ENCODE measurements around the gene CDON. TPM values are rescaled to one million over a fixed set of nuclear protein-coding genes. Genes with fewer than 3 reads are reported as not detected.

Gene CDON
- total and polyA plus RNA-seq, 2 donors (not counting 3 experiments of a cell fraction or from before 2014, with no cell fraction given) = 1.6 to 3.8 TPM

DNA sequence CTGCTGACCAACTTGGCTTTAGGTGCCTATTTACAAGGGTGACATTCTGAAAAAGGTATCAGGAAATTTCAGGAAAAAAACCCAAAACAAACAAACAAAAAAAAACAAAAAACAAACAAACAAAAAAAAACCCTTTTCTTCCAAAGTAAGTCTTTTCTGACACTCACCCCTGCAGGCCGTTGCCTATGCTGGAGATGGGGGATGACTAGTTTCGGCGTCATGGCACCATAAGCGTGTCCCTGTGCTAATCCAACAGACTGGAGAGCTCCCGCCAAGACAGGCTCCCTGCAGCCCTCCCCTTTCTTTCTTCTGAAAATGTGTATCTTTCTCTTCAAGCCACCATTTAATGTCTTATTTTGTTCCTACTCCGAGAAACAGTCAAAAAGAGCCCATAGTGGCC lies 103.2 kb downstream of the CDON start:
- H3K79me2 ChIP-seq (ENCODE audit: control insufficient read depth, insufficient read depth, low read length) = no peaks in the 10 kb centered on the region
- no peak overlapping the region for H2AFZ ChIP-seq (ENCODE audit: low read depth, low read length)
- no peak overlapping the region for H3K9ac ChIP-seq (replicated peaks; ENCODE audit: extremely low read depth, insufficient read depth, low read length)
- H3K4me2 ChIP-seq (ENCODE audit: insufficient read depth, low read length) = no peak overlapping the region
- no peaks in the 10 kb centered on the region for H4K20me1 ChIP-seq (replicated peaks; ENCODE audit: control insufficient read depth, extremely low read depth, insufficient read depth, low read length)
- H3K4me3 ChIP-seq (replicated peaks in 1 of 3; ENCODE audit: insufficient read depth in 1 of 3, low read depth in 1 of 3, low read length in 3 of 3) = no peak overlapping the region
- dilution Hi-C loops (cut with MboI; ENCODE audit: extremely low pct_ligation_motif_present, low sequenced_read_pairs) (no loop called here), intact Hi-C loops (cut with micrococcal nuclease) (no loop called here)
- no peak overlapping the region for H3K27ac ChIP-seq (ENCODE audit: insufficient read depth, low read depth, low read length)
- H3K9me3 ChIP-seq (replicated peaks; ENCODE audit: control insufficient read depth, insufficient read depth, low read length) = no peaks in the 10 kb centered on the region
- no peaks in the 10 kb centered on the region for H3K36me3 ChIP-seq (ENCODE audit: control insufficient read depth in 2 of 2, extremely low read depth in 1 of 2, insufficient read depth in 2 of 2, low read length in 2 of 2)
- BruUV-seq (replicated peaks) = no TSS peak
- CTCF ChIA-PET = interaction anchor here (1.2 kb wide), 1 partner anchor 17 kb away, joined by 5 read pairs; no protein-coding TSS in a partner anchor
- FAIRE-seq (no peak), DNase-seq (ENCODE audit: low read depth, low spot score) (no peak)
- POLR2A ChIA-PET = no interaction called here
- no peaks in the 10 kb centered on the region for H3K9me1 ChIP-seq (replicated peaks; ENCODE audit: control insufficient read depth, extremely low read depth, insufficient read depth, low read length)
- no peaks in the 10 kb centered on the region for H3K4me1 ChIP-seq (ENCODE audit: control insufficient read depth, extremely low read depth, insufficient read depth, low read length)
- TF ChIP-seq GATA2 (IDR thresholded peaks at IDR 0.05; ENCODE audit: insufficient read depth, insufficient read length, low read depth, low read length) (no peak), JUN (IDR thresholded peaks at IDR 0.05; ENCODE audit: borderline replicate concordance, insufficient read depth, insufficient read length, low read depth) (no peak), POLR2AphosphoS5 (IDR thresholded peaks at IDR 0.05; ENCODE audit: insufficient read depth, low read depth, low read length) (no peak), EZH2 (IDR thresholded peaks at IDR 0.05; ENCODE audit: borderline replicate concordance, low read depth, low read length, severe bottlenecking) (no peak), POLR2A (IDR thresholded peaks at IDR 0.05; ENCODE audit: low read depth, low read length) (no peak), FOS (IDR thresholded peaks at IDR 0.05; ENCODE audit: borderline replicate concordance, insufficient read depth, low read length) (no peak), MYC (IDR thresholded peaks at IDR 0.05; ENCODE audit: low read depth, low read length) (no peak)
- TF ChIP-seq, protein P1, sequence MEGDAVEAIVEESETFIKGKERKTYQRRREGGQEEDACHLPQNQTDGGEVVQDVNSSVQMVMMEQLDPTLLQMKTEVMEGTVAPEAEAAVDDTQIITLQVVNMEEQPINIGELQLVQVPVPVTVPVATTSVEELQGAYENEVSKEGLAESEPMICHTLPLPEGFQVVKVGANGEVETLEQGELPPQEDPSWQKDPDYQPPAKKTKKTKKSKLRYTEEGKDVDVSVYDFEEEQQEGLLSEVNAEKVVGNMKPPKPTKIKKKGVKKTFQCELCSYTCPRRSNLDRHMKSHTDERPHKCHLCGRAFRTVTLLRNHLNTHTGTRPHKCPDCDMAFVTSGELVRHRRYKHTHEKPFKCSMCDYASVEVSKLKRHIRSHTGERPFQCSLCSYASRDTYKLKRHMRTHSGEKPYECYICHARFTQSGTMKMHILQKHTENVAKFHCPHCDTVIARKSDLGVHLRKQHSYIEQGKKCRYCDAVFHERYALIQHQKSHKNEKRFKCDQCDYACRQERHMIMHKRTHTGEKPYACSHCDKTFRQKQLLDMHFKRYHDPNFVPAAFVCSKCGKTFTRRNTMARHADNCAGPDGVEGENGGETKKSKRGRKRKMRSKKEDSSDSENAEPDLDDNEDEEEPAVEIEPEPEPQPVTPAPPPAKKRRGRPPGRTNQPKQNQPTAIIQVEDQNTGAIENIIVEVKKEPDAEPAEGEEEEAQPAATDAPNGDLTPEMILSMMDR (IDR thresholded peaks at IDR 0.05; ENCODE audit: extremely low read depth in 1 of 2, insufficient read depth in 1 of 2, low read depth in 1 of 2, low read length in 2 of 2) = no peak
- TF ChIP-seq, protein P2, sequence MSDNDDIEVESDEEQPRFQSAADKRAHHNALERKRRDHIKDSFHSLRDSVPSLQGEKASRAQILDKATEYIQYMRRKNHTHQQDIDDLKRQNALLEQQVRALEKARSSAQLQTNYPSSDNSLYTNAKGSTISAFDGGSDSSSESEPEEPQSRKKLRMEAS (IDR thresholded peaks at IDR 0.05; ENCODE audit: insufficient read depth, insufficient read length) = no peak
- H3K27me3 ChIP-seq (ENCODE audit: control insufficient read depth in 2 of 2, insufficient read depth in 2 of 2, low read length in 2 of 2) = no peaks in the 10 kb centered on the region
